ENCODE results near the gene SLC27A1. TPM values are rescaled to one million over a fixed set of nuclear protein-coding genes. Genes with fewer than 3 reads are reported as not detected.

The SLC27A1 gene
- total RNA-seq, 2 donors from 2014 or later, result 11.8 to 16.9 TPM

GRCh38 chr19:17532557-17532956 lies 62.2 kb downstream of the SLC27A1 start:
- 65 to 74% methylated on average over 5 to 7 of the region's 7 CpGs for WGBS, 2 experiments (ENCODE audit: insufficient coverage in 1 of 2, insufficient read length in 1 of 2)
- no peak for TF ChIP-seq CTCF (conservative IDR thresholded peaks at IDR 0.05)
- no peak overlapping the region for H3K4me3 Mint-ChIP-seq
- no peak overlapping the region for H3K27ac ChIP-seq (ENCODE audit: low read depth, low read length)
- no peaks in the 10 kb centered on the region for H3K27me3 ChIP-seq (ENCODE audit: control insufficient read depth, insufficient read depth, low read length, poor library complexity, severe bottlenecking)
- H3K27me3 Mint-ChIP-seq (ENCODE audit: insufficient read depth), result peaks cover 11% of the 10 kb centered on the region
- H3K9me3 ChIP-seq (ENCODE audit: control insufficient read depth, low read length), result no peaks in the 10 kb centered on the region
- H3K36me3 Mint-ChIP-seq (ENCODE audit: low read depth), result no peaks in the 10 kb centered on the region
- H3K4me3 ChIP-seq (ENCODE audit: low read length), result no peak overlapping the region
- H3K9ac ChIP-seq (ENCODE audit: extremely low read depth, low read length, poor library complexity, severe bottlenecking), result no peak overlapping the region
- no peaks in the 10 kb centered on the region for H3K4me1 ChIP-seq (ENCODE audit: control insufficient read depth, insufficient read depth, low read length)
- peaks cover 9% of the 10 kb centered on the region for H3K9me3 Mint-ChIP-seq
- H3K36me3 ChIP-seq (ENCODE audit: control insufficient read depth, insufficient read depth, low read length), result no peaks in the 10 kb centered on the region
- no peak for DNase-seq
- H3K27ac Mint-ChIP-seq, result no peak overlapping the region
- no peaks in the 10 kb centered on the region for H3K4me1 Mint-ChIP-seq

GRCh38 chr19:17534767-17535166 lies 64.4 kb downstream of the SLC27A1 start:
- Histone ChIP-seq H3K4me1 (ENCODE audit: control insufficient read depth, insufficient read depth, low read length) (no peaks in the 10 kb centered on the region), H3K27ac (ENCODE audit: low read depth, low read length) (no peak overlapping the region), H3K4me3 (ENCODE audit: low read length) (no peak overlapping the region), H3K27me3 (ENCODE audit: control insufficient read depth, insufficient read depth, low read length, poor library complexity, severe bottlenecking) (peaks cover 9% of the 10 kb centered on the region), H3K9me3 (ENCODE audit: control insufficient read depth, low read length) (no peaks in the 10 kb centered on the region), H3K9ac (ENCODE audit: extremely low read depth, low read length, poor library complexity, severe bottlenecking) (no peak overlapping the region), H3K36me3 (ENCODE audit: control insufficient read depth, insufficient read depth, low read length) (no peaks in the 10 kb centered on the region)
- Mint-ChIP-seq H3K9me3 (no peaks in the 10 kb centered on the region), H3K27ac (no peak overlapping the region), H3K27me3 (ENCODE audit: insufficient read depth) (peaks cover 31% of the 10 kb centered on the region), H3K36me3 (ENCODE audit: low read depth) (no peaks in the 10 kb centered on the region), H3K4me1 (no peaks in the 10 kb centered on the region), H3K4me3 (no peak overlapping the region)
- no peak for TF ChIP-seq CTCF (conservative IDR thresholded peaks at IDR 0.05)
- DNase-seq, result no peak

GRCh38 chr19:17536955-17537354 lies 66.6 kb downstream of the SLC27A1 start:
- 85 to 92% methylated on average over 4 to 6 of the region's 6 CpGs for WGBS, 2 experiments (ENCODE audit: insufficient coverage in 1 of 2, insufficient read length in 1 of 2)
- H3K27me3 Mint-ChIP-seq (ENCODE audit: insufficient read depth), result peaks cover 37% of the 10 kb centered on the region

More at GRCh38 chr19:17536955-17537354, 66.6 kb downstream of the SLC27A1 start:
- H3K4me3 ChIP-seq (ENCODE audit: low read length), result no peak overlapping the region
- H3K4me3 Mint-ChIP-seq, result no peak overlapping the region
- no peak for DNase-seq
- peaks cover 9% of the 10 kb centered on the region for H3K27me3 ChIP-seq (ENCODE audit: control insufficient read depth, insufficient read depth, low read length, poor library complexity, severe bottlenecking)
- no peak overlapping the region for H3K9ac ChIP-seq (ENCODE audit: extremely low read depth, low read length, poor library complexity, severe bottlenecking)
- H3K27ac Mint-ChIP-seq, result no peak overlapping the region
- no peaks in the 10 kb centered on the region for H3K9me3 ChIP-seq (ENCODE audit: control insufficient read depth, low read length)
- no peaks in the 10 kb centered on the region for H3K4me1 Mint-ChIP-seq
- no peak overlapping the region for H3K27ac ChIP-seq (ENCODE audit: low read depth, low read length)
- H3K9me3 Mint-ChIP-seq, result peaks cover 2% of the 10 kb centered on the region
- H3K4me1 ChIP-seq (ENCODE audit: control insufficient read depth, insufficient read depth, low read length), result no peaks in the 10 kb centered on the region
- H3K36me3 Mint-ChIP-seq (ENCODE audit: low read depth), result no peaks in the 10 kb centered on the region
- no peaks in the 10 kb centered on the region for H3K36me3 ChIP-seq (ENCODE audit: control insufficient read depth, insufficient read depth, low read length)
- no peak for TF ChIP-seq CTCF (conservative IDR thresholded peaks at IDR 0.05)
